COLO829 (cell line): ENCODE data around the gene ANKLE2.

Source experiments
- DNase-seq: peaks from one replicate; pipeline ENCODE4 v3.0.0; 2012; ENCODE audit warnings: low spot score

Gene ANKLE2

GRCh38 chr12:132687211-132688164, 74.1 kb downstream of the ANKLE2 start, which contains the start of the genes POLE and PXMP2:
Gene POLE, minus strand, starts transcription at chr12:132687342. Its CDS starts 27 bp downstream, at chr12:132687315.
Gene PXMP2, plus strand, starts transcription at chr12:132687587. Its CDS starts 84 bp downstream, at chr12:132687671.
- peak; percentile 93 for DNase-seq

- DNase-seq, result no peak
Measured at GRCh38 chr12:132686825-132687210, 74.8 kb downstream of the ANKLE2 start.

- DNase-seq, result no peak
Measured at GRCh38 chr12:132685400-132685799, 76.2 kb downstream of the ANKLE2 start.

GRCh38 chr12:132677492-132677891, 84.1 kb downstream of the ANKLE2 start:
- no peak for DNase-seq

- DNase-seq, result no peak
Measured at GRCh38 chr12:132675757-132676432, 85.7 kb downstream of the ANKLE2 start.
